NCI-H1105 (cell line): ENCODE results near the gene CTNND1.
A peak's percentile ranks its signal among the peaks of the same experiment; 100 is the strongest.
"Not testable (repeated sequence)": the region's sequence is repeated elsewhere in the genome, so short reads cannot be mapped to it uniquely, and the experiment has no call there.

Experiments
- DNase-seq: peaks from one replicate; lab custom pipeline; 2025; lab: John Stamatoyannopoulos, UW

Gene CTNND1

DNA sequence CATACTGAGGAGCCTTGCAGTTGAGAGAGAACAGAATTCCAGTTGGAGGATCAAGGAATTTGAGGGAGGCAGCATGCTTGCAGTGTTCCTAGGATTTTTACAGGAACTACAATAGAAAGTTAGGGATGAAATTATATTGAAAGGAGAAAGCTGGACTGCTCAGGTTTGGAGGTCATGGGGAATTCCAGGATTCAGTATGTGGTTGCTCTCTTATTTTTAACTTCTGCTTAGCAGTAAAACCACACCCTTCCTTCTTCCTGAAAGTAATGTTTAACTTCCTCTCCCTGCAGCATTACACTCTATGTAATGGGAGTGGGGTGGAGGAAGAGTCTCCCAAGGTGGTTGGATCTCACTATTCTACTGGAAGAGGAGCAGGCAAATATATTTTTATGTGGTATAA lies 31.3 kb downstream of the CTNND1 start:
- no peak for DNase-seq

GRCh38 chr11:57793351-57794115 lies 31.9 kb downstream of the CTNND1 start:
- DNase-seq = no peak

- DNase-seq = no peak
Observed at GRCh38 chr11:57798905-57799559, 37.4 kb downstream of the CTNND1 start.

DNA sequence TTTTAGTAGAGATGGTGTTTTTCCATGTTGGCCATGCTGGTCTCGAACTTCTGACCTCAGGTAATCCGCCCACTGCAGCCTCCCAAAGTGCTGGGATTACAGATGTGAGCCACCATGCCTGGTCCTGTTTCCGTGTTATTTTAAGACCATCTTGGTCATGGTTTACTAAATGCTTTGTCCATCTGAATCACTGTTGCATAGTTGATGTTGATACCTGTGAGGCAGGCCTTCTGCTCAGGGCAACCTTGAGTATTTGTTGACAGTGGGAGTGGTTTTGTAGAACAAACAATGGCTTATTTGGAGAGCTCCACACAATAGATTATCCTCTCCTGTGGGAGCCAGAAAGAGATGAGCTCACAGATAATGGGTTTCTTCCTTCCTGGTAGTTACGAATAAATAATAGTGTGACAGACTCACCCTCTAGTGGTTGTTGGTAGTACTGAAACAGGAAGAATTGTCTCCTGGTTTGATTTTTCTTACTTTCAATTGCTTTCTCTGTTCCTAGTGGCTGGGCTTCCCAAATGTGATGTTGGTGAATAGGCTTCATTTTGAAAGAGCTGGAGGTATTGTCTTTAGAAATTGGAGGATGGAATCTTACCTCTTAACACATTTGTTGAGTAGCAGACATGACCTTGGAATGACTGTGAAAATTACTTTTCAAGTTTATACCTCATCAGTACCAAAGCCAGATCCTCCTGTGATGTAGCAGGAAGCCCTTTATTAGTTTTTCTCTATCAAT lies 39.0 kb downstream of the CTNND1 start:
- DNase-seq = peak; percentile 67

DNA sequence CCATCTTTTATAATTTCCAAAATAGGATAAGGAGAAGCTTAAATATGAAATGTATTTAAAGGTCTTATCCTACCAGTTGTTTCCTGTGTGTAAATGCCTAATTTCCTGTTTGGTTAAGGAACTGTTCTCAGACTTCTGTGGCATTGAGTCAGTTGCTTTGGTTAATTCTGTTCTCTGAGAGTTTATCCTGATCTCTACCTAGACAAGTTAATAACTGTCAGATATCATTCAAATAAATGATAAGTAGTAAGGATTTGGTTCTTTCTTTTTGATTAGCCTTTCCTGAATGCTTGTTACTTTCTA lies 39.5 kb downstream of the CTNND1 start:
- no peak for DNase-seq

- no peak for DNase-seq
Observed at GRCh38 chr11:57802411-57802810, 40.8 kb downstream of the CTNND1 start.

- no peak for DNase-seq
Observed at GRCh38 chr11:57804466-57804865, 42.9 kb downstream of the CTNND1 start.

DNA sequence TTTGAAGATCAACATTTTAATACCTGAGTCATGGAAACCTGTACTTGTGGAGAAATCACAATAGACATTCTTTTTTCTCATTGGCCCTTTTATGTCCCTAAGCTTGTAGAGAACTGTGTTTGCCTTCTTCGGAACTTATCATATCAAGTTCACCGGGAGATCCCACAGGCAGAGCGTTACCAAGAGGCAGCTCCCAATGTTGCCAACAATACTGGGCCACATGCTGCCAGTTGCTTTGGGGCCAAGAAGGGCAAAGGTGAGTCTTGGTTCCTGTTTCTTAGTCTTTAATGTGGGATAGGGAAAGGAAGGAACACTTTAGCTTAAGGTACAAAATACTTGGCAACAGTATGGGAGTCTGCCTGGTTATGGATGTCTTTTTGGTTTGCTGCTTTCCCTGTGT lies 44.2 kb downstream of the CTNND1 start:
- DNase-seq = no peak

DNA sequence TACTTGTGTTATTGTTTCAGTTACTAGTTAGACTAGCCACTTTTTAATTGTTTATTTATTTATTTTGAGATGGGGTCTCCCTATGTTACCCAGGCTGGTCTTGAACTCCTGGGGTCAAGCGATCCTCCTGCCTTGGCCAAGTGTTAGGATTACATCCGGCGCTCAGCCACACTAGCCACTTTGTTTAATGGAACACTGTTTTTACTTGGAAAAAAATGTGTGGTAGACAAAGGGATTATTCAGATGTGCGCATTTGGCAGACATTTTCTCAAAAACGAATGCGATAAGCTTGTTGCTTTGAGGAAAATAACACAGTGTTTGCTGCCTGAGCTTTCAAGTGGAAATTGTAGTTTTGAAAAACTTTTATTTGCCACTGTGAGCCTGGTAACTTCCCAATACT lies 51.0 kb downstream of the CTNND1 start:
- DNase-seq = no peak

DNA sequence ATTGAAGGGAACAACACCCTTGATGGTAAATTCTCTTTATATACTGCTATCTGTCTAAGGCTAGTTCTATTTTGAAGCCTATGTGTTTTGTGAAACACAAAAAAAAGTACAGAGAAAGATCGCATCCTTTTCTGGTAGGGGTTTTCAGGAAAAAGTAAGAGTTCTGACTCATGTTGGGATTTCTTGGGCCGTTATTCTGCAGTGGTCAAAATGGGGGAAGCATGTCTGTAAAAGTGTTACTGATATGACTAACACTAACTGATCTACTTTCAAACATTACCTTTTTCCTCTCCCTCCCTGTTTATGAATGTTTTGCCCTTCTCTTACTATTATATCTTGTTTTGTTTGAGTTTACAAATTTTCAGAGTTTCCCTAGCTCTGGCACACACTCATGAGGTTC lies 53.9 kb downstream of the CTNND1 start:
- no peak for DNase-seq

- DNase-seq = no peak
Observed at GRCh38 chr11:57815877-57816276, 54.3 kb downstream of the CTNND1 start.

DNA sequence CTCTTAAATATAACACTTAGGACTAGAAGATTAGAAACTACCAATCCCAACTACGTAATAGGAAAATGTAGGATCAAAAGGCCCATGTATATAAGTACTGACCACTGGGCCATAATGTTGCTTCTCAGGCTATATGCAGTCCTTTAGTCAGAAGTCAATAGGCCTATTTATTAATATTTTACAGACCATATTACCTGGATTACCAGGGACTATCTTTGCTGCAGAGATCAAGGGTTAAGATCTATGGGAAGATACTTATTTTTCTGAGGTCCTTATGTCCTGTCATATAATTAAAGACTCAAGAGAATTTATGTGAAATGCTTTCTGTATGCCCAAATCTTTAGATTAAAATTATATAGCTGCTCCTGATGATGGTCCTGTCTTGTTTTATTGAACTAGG lies 57.2 kb downstream of the CTNND1 start:
- no peak for DNase-seq

DNA sequence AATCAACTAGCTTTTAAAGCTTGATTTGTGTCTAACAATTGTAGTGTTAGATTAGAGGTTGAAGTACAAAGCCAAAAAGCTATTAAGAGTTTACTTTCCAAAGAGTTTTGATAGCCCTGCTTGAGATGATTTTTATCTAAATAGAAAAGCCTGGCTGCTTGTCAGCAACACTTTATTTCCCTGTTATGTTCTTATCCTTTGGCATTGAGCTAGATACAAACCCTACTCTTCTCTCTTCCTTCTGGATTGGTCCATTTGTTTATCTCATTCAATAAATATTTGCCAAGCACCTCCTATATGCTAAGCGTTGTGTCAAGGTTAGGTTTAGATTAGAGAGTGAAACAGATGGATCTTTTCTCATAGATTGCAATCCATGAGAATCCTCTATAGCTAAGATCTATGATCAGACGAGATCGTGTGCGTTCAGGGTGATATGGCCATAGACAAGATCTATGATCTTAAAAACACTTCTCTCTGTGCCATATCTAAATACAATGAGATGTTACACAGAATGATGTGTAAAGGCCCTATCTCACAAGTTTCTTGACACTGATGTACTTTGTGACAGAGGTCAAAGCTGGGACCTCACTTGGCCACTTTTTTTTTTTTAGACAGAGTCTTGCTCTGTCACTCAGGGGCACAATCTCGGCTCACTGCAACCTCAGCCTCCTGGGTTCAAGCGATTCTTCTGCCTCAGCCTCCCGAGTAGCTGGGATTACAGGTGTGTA lies 57.8 kb downstream of the CTNND1 start:
- DNase-seq = no peak

- DNase-seq = no peak
Observed at GRCh38 chr11:57823859-57824258, 62.3 kb downstream of the CTNND1 start.

DNA sequence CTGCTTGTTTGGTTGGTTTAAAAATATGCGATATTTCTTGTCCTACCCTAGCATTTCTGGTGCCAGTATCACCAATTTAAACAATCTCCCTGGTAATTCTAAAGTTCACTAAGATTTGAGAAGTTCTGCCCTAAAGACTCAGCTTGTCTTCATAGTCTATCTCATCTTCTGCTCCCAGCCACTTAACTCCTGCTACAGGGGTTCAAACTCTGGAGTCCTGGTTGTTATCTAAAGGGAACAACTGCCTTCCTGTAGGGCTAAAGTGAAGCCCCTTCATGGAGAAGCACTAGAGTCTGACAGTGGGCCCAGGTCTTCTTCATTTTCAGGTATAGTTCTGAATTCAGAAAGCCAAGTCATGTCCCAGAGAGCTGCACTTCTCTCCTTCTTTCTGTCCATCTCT lies 73.2 kb downstream of the CTNND1 start:
- no peak for DNase-seq

DNA sequence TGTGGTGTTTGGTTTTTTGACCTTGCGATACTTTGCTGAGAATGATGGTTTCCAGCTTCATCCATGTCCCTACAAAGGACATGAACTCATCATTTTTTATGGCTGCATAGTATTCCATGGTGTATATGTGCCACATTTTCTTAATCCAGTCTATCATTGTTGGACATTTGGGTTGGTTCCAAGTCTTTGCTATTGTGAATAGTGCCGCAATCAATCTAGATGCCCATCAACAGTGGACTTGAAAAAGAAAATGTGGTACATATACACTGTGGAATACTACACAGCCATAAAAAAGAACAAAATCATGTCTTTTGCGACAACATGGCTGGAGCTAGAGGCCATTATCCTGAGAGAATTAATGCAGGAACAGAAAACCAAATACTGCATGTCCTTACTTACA lies 77.0 kb downstream of the CTNND1 start:
- not testable (repeated sequence) for DNase-seq

GRCh38 chr11:57842873-57843272 lies 81.3 kb downstream of the CTNND1 start:
- no peak for DNase-seq

- DNase-seq = no peak
Observed at GRCh38 chr11:57867966-57868365, 106.4 kb downstream of the CTNND1 start.

DNA sequence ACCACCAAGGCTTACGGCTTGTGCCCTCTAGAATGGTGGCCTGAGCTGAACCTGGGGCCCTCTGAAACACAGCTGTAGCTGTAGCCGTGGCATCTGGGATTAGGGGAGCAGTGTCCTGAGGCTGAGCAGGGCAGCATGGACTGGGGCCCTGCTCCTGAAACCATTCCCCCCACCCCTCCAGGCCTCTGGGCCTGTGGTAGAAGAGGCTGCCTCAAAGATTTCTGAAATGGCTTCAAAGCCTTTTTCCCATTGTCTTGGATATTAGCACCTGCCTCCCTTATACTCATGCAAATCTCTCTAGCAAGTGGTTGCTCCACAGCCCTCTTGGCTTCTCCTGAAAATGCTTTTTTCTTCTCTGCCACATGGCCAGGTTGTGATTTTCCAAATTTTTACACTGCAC lies 106.9 kb downstream of the CTNND1 start:
- no peak for DNase-seq
